SIG-M5 (cell line): ENCODE results near the gene RFX3.
"Not testable (repeated sequence)": the region's sequence is repeated elsewhere in the genome, so short reads cannot be mapped to it uniquely, and the experiment has no call there.

ENCODE experiments used
- DNase-seq: peaks from one replicate; lab custom pipeline; 2025; lab: John Stamatoyannopoulos, UW

Gene RFX3

GRCh38 chr9:3348169-3348568 lies 177.6 kb downstream of the RFX3 start:
- DNase-seq, result no peak

GRCh38 chr9:3346549-3346948 lies 179.3 kb downstream of the RFX3 start:
- DNase-seq, result no peak

- DNase-seq, result no peak
These were observed 182.1 kb downstream of the RFX3 start for GRCh38 chr9:3343671-3344070.

- DNase-seq, result no peak
These were observed 183.5 kb downstream of the RFX3 start for GRCh38 chr9:3342159-3342777.

- DNase-seq, result no peak
These were observed 188.1 kb downstream of the RFX3 start for GRCh38 chr9:3337515-3338225.

GRCh38 chr9:3336951-3337350 lies 188.8 kb downstream of the RFX3 start:
- DNase-seq, result no peak

- no peak for DNase-seq
These were observed 193.0 kb downstream of the RFX3 start for GRCh38 chr9:3332802-3333201.

GRCh38 chr9:3331801-3332200 lies 194.0 kb downstream of the RFX3 start:
- no peak for DNase-seq

GRCh38 chr9:3330792-3331420 lies 194.9 kb downstream of the RFX3 start:
- DNase-seq, result no peak

GRCh38 chr9:3329361-3329760 lies 196.4 kb downstream of the RFX3 start:
- DNase-seq, result no peak

- DNase-seq, result no peak
These were observed 202.1 kb downstream of the RFX3 start for GRCh38 chr9:3323714-3324113.

GRCh38 chr9:3321186-3321585 lies 204.6 kb downstream of the RFX3 start:
- no peak for DNase-seq

- DNase-seq, result not testable (repeated sequence)
These were observed 213.2 kb downstream of the RFX3 start for GRCh38 chr9:3312595-3312994.

- DNase-seq, result no peak
These were observed 217.2 kb downstream of the RFX3 start for GRCh38 chr9:3308609-3309008.

GRCh38 chr9:3304388-3304787 lies 221.4 kb downstream of the RFX3 start:
- not testable (repeated sequence) for DNase-seq

- no peak for DNase-seq
These were observed 225.9 kb downstream of the RFX3 start for GRCh38 chr9:3299872-3300271.

GRCh38 chr9:3296536-3296935 lies 229.3 kb downstream of the RFX3 start:
- no peak for DNase-seq

- no peak for DNase-seq
These were observed 233.5 kb downstream of the RFX3 start for GRCh38 chr9:3292311-3292710.

GRCh38 chr9:3290231-3290840 lies 235.5 kb downstream of the RFX3 start:
- no peak for DNase-seq

- no peak for DNase-seq
These were observed 237.1 kb downstream of the RFX3 start for GRCh38 chr9:3288686-3289085.

- DNase-seq, result no peak
These were observed 240.2 kb downstream of the RFX3 start for GRCh38 chr9:3285365-3286161.

- DNase-seq, result no peak
These were observed 243.4 kb downstream of the RFX3 start for GRCh38 chr9:3282365-3282764.
